ENCODE results near the gene DDA1.
A peak's percentile ranks its signal among the peaks of the same experiment; 100 is the strongest.

Gene DDA1

DNA sequence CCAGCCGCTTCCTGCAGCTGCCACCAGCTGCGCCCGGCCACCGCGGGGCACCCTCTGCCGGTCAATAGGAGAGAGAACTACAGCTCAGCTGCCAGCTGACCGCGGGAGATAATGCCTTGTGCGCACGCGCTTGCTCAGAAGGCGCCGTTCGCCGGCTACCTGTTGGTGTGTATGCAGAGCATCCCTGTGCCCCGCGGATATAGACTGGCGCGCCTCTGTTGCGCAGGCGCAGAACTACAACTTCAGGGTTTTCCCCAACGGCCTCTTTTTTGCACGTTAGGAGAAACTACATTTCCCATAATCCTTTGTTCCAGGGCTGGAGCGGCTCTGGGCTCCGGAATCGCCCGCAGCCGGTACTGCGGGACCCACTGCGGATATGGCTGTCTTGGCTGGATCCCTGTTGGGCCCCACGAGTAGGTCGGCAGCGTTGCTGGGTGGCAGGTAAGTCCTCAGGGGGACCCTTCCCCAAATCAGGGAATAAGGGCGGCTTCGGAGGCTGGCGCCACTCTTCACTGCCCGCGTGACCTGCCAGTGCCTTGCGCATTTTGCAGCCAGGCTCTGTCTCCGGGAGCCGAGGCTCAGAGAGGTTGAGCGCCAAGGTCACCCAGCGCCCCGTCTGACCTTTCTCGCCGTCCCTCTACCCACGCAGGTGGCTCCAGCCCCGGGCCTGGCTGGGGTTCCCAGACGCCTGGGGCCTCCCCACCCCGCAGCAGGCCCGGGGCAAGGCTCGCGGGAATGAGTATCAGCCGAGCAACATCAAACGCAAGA lies 3.7 kb upstream of the DDA1 start, which contains the start of gene MRPL34:
Gene MRPL34 (plus strand): TSS at position 356 of the 768 bp plus-strand sequence. CDS start 21 bp downstream, at position 377.
- DNase-seq (ENCODE audit: low read depth) = peak; percentile 99
- TF ChIP-seq, protein P1, sequence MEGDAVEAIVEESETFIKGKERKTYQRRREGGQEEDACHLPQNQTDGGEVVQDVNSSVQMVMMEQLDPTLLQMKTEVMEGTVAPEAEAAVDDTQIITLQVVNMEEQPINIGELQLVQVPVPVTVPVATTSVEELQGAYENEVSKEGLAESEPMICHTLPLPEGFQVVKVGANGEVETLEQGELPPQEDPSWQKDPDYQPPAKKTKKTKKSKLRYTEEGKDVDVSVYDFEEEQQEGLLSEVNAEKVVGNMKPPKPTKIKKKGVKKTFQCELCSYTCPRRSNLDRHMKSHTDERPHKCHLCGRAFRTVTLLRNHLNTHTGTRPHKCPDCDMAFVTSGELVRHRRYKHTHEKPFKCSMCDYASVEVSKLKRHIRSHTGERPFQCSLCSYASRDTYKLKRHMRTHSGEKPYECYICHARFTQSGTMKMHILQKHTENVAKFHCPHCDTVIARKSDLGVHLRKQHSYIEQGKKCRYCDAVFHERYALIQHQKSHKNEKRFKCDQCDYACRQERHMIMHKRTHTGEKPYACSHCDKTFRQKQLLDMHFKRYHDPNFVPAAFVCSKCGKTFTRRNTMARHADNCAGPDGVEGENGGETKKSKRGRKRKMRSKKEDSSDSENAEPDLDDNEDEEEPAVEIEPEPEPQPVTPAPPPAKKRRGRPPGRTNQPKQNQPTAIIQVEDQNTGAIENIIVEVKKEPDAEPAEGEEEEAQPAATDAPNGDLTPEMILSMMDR (IDR thresholded peaks at IDR 0.05; ENCODE audit: low read depth, low read length) = peak; percentile 66
- TF ChIP-seq POLR2A (IDR thresholded peaks at IDR 0.05; ENCODE audit: extremely low read depth, insufficient read length) (peak; percentile 53), MYC (IDR thresholded peaks at IDR 0.05; ENCODE audit: low read depth, low read length) (peak; percentile 68)
- TF ChIP-seq, protein P2, sequence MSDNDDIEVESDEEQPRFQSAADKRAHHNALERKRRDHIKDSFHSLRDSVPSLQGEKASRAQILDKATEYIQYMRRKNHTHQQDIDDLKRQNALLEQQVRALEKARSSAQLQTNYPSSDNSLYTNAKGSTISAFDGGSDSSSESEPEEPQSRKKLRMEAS (IDR thresholded peaks at IDR 0.05; ENCODE audit: low read depth, low read length) = peak; percentile 56
- peak within 1 kb of the TSS; percentile 82 for H3K4me3 ChIP-seq (ENCODE audit: low read depth, low read length)

DNA sequence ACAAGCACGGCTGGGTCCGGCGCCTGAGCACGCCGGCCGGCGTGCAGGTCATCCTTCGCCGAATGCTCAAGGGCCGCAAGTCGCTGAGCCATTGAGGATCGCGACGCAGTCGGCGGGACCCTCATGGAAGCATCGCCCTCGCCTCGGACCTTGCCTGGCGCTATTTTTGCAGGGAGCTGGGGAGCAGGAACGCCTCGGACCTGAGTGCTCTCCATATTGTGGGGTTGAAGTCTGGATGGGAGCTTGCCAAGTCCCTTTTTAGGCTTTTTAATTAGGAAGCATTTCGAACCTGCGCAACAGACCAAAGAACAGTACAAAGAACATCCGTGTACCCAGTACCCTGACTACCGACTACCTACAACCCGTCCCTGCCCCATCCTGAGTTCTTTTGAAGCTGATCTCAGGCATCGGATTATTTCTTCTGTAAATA lies 3.1 kb upstream of the DDA1 start:
- peak overlapping the region; percentile 82 for H3K4me3 ChIP-seq (ENCODE audit: low read depth, low read length)
- TF ChIP-seq MYC (IDR thresholded peaks at IDR 0.05; ENCODE audit: low read depth, low read length) = peak; percentile 17; the same call in 1 of the 2 replicates
- no peak for TF ChIP-seq POLR2A (IDR thresholded peaks at IDR 0.05; ENCODE audit: extremely low read depth, insufficient read length)
- DNase-seq (ENCODE audit: low read depth) = no peak

DNA sequence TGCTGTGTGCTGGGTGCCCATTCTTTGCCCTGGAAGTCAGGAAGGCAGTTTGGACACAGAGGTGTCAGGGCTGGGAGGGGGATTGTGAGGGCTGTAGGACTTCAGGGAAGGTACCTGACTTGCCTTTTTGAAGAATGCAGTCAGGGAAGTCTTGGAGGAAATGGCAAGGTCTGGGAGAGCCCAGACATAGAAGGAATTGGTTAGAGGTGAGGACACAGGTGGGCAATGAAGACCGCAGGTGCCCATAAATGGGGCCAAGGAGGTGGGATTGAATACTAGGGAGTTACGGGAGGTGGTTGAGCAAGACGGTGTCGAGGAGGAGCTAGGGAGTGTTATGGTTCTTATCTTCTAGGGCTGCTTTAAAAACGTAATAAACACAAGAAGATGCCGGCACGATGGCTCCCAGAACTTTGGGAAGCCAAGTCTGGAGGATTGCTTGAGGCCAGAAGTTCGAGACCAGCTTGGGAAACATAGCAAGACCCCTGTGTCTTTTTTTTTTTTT lies 1.4 kb upstream of the DDA1 start:
- H3K4me3 ChIP-seq (ENCODE audit: low read depth, low read length) = no peak overlapping the region
- TF ChIP-seq POLR2A (IDR thresholded peaks at IDR 0.05; ENCODE audit: extremely low read depth, insufficient read length) = no peak
- TF ChIP-seq, protein P2 (IDR thresholded peaks at IDR 0.05; ENCODE audit: low read depth, low read length) = no peak
- TF ChIP-seq, protein P1 (IDR thresholded peaks at IDR 0.05; ENCODE audit: low read depth, low read length) = no peak
- TF ChIP-seq MYC (IDR thresholded peaks at IDR 0.05; ENCODE audit: low read depth, low read length) = no peak
- DNase-seq (ENCODE audit: low read depth) = no peak

DNA sequence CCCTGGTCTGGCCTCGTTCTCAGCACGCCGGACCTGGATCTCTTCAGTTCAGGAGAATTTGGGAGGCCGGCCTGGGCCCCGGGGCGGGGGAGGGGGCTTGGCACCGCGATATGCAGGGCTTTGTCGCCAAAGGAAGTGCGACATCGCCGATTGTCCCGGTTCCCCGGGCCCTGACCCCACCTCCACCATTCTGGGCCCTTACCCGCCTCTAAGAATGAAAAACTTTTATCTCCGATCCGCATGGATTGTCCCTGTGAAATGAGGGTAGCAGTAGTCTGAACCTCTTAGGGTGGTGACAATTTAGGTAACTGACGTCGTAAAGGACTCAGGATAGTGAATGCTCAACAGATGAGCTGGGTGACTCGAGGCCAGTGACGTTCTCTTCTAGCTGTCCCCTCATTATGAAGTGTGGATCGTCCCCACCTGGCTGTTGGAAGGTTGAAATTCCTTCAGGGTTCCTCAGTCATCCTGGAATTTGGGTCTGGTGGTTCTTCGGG lies 650 bp downstream of the DDA1 start:
- TF ChIP-seq, protein P1 (IDR thresholded peaks at IDR 0.05; ENCODE audit: low read depth, low read length) = no peak
- no peak for TF ChIP-seq MYC (IDR thresholded peaks at IDR 0.05; ENCODE audit: low read depth, low read length)
- TF ChIP-seq POLR2A (IDR thresholded peaks at IDR 0.05; ENCODE audit: extremely low read depth, insufficient read length) = no peak
- TF ChIP-seq, protein P2 (IDR thresholded peaks at IDR 0.05; ENCODE audit: low read depth, low read length) = no peak
- H3K4me3 ChIP-seq (ENCODE audit: low read depth, low read length) = peak overlapping the region; percentile 89

DNA sequence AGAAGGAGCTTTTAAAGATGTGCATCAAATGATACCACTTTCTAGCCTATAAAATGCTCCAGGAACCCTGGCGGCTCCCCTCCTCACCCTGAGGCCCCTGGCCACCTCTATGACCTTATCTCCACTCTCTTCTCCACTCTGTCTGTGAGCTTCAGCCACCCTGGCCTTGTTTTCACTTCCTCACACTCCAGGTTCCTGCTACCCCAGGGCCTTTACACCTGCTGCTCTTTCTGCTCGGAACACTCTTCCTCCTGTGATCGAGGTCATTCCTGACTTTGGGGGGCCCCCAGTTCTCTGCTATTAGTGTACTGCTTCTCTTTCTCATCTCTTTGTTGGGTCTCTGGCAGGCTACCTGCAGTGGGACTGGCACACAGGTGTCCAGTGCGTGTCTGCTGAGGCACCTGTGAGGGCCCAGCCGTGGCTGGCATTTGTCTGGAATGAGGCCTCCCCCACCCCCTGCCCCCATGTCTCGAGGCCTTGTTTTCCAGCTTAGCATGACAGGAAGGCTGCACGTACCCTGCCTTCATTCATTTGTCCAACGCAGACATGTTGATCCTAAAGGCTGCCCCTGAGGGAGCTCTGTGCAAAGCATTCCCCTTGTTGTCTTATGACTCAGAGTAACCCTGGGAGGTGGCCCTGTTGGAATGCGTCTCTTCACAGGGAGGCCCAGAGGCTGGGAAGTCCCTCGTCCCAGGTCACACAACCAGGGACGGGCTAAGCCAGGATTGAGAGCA lies 2.3 kb downstream of the DDA1 start:
- no peak for TF ChIP-seq POLR2A (IDR thresholded peaks at IDR 0.05; ENCODE audit: extremely low read depth, insufficient read length)
- TF ChIP-seq, protein P2 (IDR thresholded peaks at IDR 0.05; ENCODE audit: low read depth, low read length) = no peak
- TF ChIP-seq, protein P1 (IDR thresholded peaks at IDR 0.05; ENCODE audit: low read depth, low read length) = no peak
- no peak for TF ChIP-seq MYC (IDR thresholded peaks at IDR 0.05; ENCODE audit: low read depth, low read length)
- DNase-seq (ENCODE audit: low read depth) = no peak
- no peak overlapping the region for H3K4me3 ChIP-seq (ENCODE audit: low read depth, low read length)

More for the DNA sequence above, 650 bp downstream of the DDA1 start:
- DNase-seq (ENCODE audit: low read depth) = no peak
